Hepatocyte (in vitro differentiated cells): ENCODE data around the gene FAM107A.

Source experiments
- CTCF ChIP-seq: fragments of 200-600 bp; sonication (generic); IDR thresholded peaks from 2 replicates; pipeline ENCODE4 v1.5.1; 2016; ENCODE audit warnings: antibody characterized with exemption, mild to moderate bottlenecking; ENCODE audit not compliant: poor library complexity
- EZH2 ChIP-seq: fragments of 200-600 bp; sonication (generic); IDR thresholded peaks from 2 replicates; pipeline ENCODE4 v1.6.1; 2016; ENCODE audit warnings: antibody characterized with exemption, mild to moderate bottlenecking, borderline replicate concordance
- EZH2phosphoT487 ChIP-seq: fragments of 200-600 bp; sonication (generic); IDR thresholded peaks from one replicate; pipeline ENCODE4 v1.6.1; 2018; ENCODE audit warnings: antibody characterized with exemption, mild to moderate bottlenecking, low read depth, moderate library complexity; ENCODE audit not compliant: unreplicated experiment, severe bottlenecking

GRCh38 chr3:58531956-58532355 is 45.2 kb downstream of the FAM107A start:
- TF ChIP-seq EZH2phosphoT487 (no peak), CTCF (no peak), EZH2 (no peak)
